Activated CD4-positive, alpha-beta T cell treated with anti-CD3 and anti-CD28 coated beads, Interleukin-2, amount 10 ng/mL, durations not matched to agents 7 days and 5 days (primary cell): ENCODE measurements around the gene HSD11B2. TPM values are rescaled to one million over a fixed set of nuclear protein-coding genes. Genes with fewer than 3 reads are reported as not detected.

Experiments used
- CTCF ChIA-PET: fragments of 350-600 bp; sonication (Branson Sonifier 250); formaldehyde crosslinking; loops from one replicate; lab custom pipeline; 2021; ENCODE audit warnings: antibody characterized with exemption; lab: Charles Lee
- POLR2A ChIA-PET: fragments of 350-600 bp; sonication (Branson Sonifier 250); formaldehyde crosslinking; loops from one replicate; lab custom pipeline; 2021; ENCODE audit warnings: antibody characterized with exemption; lab: Charles Lee
- DNase-seq: peaks from one replicate; pipeline ENCODE4 v3.0.0-alpha.2; 2020
- H3K27ac Mint-ChIP-seq: one replicate; pipeline ENCODE4 v1.8.0; 2021; ENCODE audit warnings: mild to moderate bottlenecking, moderate library complexity, mixed read lengths
- H3K27me3 Mint-ChIP-seq: one replicate; pipeline ENCODE4 v1.8.0; 2021; ENCODE audit warnings: mixed read lengths
- H3K36me3 Mint-ChIP-seq: one replicate; pipeline ENCODE4 v1.8.0; 2021; ENCODE audit warnings: low read depth, mixed read lengths
- H3K4me1 Mint-ChIP-seq: one replicate; pipeline ENCODE4 v1.8.0; 2021; ENCODE audit warnings: mixed read lengths
- H3K4me3 Mint-ChIP-seq: one replicate; pipeline ENCODE4 v1.8.0; 2021; ENCODE audit warnings: mild to moderate bottlenecking, moderate library complexity, mixed read lengths
- H3K9me3 Mint-ChIP-seq: one replicate; pipeline ENCODE4 v1.8.0; 2021; ENCODE audit warnings: mixed read lengths
- total RNA-seq, 2 experiments: library from RNA; stranded (reverse); gene quantifications; one replicate each; pipeline ENCODE4 v1.2.3, GENCODE V29; 2021

Gene HSD11B2
- not detected for total RNA-seq

DNA sequence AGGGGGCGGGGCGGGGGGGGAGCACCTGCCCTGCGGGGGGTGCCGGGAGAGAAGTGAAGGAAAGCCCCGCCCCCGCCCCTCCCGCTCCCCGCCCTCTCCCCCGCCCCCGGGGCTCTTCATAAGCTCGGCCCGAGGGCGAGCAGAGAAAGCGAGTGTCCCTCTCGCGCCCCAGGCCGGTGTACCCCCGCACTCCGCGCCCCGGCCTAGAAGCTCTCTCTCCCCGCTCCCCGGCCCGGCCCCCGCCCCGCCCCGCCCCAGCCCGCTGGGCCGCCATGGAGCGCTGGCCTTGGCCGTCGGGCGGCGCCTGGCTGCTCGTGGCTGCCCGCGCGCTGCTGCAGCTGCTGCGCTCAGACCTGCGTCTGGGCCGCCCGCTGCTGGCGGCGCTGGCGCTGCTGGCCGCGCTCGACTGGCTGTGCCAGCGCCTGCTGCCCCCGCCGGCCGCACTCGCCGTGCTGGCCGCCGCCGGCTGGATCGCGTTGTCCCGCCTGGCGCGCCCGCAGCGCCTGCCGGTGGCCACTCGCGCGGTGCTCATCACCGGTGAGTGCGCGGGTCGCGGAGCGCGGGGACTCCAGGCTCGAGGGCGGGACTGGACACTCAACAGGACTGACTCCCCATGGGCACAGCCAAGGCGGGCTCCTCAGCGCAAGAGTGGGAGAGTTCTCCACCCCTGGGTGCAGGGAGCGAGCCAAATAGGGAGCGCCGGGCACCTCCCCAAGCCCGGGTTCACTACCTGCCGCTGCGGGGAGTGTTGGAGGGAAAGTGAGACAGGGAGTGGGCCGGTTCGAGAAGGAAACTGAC, at the start of gene HSD11B2:
HSD11B2 (plus strand) TSS at position 145 of the 798 bp plus-strand sequence; CDS start at position 273, 128 bp downstream.
- ChIA-PET CTCF (interaction anchor here (0.6 to 1.0 kb wide), 3 partner anchors 10 to 186 kb away, joined by 3 to 4 read pairs (median 3); no protein-coding TSS in a partner anchor), POLR2A (no interaction called here)
- H3K36me3 Mint-ChIP-seq, result no peaks in the 10 kb centered on the region
- no peaks in the 10 kb centered on the region for H3K9me3 Mint-ChIP-seq
- H3K27me3 Mint-ChIP-seq, result peaks cover 40% of the 10 kb centered on the region
- peak; percentile 16 for DNase-seq
- H3K27ac Mint-ChIP-seq, result no peak within 1 kb of the TSS
- H3K4me1 Mint-ChIP-seq, result peaks cover 8% of the 10 kb centered on the region
- peak within 1 kb of the TSS; percentile 69 for H3K4me3 Mint-ChIP-seq

DNA sequence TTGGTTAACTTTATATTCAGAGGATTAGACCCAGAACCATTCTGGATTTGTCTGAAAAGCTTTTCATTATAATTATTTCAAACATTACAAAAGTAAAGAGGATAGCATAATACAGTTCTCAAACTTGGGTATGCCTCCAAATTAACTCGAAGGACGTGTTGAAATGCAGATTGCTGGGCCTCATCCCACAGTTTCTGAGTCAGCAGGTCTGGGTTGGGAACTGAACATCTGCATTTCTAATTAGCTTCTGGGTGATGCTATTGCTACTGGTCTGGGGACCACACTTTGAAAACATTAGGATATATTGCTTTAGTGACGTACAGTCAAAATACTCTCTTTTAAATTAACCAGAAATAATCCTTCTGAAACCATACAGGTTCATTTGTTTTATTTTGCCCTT, 47.6 kb upstream of the HSD11B2 start:
- Mint-ChIP-seq H3K4me3 (no peak overlapping the region), H3K36me3 (no peaks in the 10 kb centered on the region), H3K9me3 (no peaks in the 10 kb centered on the region), H3K27me3 (peaks cover 15% of the 10 kb centered on the region), H3K4me1 (no peaks in the 10 kb centered on the region), H3K27ac (no peak overlapping the region)
- no peak for DNase-seq
- ChIA-PET CTCF (interaction anchor here (1.3 to 1.7 kb wide), 3 partner anchors 10 to 85 kb away, joined by 3 to 4 read pairs (median 3); partner anchors contain the start of gene TPPP3), POLR2A (no interaction called here)

DNA sequence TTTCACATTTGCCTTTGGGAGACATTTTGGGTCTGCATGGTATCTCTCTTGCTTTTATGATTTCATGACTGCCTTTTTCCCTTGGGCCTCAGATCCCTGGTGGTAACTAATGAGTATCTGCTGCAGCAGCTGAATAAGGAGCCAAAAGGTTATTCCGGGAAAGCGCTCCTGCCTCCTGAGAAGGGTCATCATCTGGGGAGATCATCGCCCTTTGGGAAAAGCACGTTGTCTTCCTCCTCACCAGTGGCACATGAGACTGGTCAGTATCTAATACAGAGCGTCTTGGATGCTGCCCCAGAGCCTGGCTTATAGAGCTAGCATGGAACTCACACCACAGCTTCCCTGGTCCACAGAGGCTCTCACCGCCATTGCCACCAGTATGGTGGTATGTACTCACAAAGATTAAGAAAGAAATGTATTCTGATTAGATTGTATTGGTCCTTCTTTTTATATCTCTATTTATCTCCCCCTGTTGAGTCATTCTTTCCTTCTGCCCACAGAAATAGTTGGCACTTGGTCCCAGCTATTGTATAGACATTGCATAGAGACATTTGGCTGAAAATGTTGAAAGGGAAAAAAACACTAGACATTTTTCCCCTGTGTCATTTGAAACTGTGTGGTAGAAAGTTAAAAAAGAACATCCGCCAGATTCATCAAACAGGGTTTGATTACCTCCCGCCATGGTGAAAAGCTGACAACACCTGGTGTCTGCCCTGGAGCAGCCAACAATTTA, 46.0 kb upstream of the HSD11B2 start:
- DNase-seq, result no peak
- H3K27me3 Mint-ChIP-seq, result peaks cover 17% of the 10 kb centered on the region
- H3K4me3 Mint-ChIP-seq, result no peak overlapping the region
- H3K27ac Mint-ChIP-seq, result no peak overlapping the region
- H3K4me1 Mint-ChIP-seq, result no peaks in the 10 kb centered on the region
- no peaks in the 10 kb centered on the region for H3K36me3 Mint-ChIP-seq
- no peaks in the 10 kb centered on the region for H3K9me3 Mint-ChIP-seq
- ChIA-PET CTCF (interaction anchor here (0.7 to 1.7 kb wide), 3 partner anchors 8 to 63 kb away, joined by 3 to 4 read pairs (median 3); partner anchors contain the start of gene TPPP3), POLR2A (no interaction called here)

DNA sequence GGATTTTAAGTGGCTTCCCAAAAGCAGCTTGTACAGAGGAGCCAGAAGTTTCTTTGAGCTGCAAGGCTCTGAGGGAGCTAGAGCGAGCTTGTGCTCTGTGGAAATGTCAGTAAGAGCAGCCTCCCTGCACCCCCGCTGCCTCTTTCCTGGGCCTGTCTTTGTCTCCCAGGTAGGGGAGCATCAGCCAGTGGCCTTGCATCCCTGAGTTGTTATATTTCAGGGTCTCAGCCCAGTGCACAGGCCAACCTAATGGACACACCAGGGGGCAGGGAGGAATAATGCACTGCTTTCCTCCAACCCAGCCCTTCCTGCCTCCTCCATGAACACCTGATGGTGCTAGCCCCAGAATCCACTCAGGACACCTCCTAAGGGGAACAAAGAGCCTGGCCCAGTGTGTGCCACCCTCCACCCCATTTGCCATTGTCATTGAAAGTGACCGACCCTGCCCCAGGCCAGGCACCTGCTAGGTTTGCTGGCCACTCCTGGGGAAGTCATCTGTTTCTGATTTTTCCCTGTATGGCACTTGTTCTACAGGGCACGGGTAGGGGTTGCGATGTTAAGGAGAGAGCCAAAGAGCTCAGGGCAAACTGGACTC, 44.0 kb upstream of the HSD11B2 start:
- Mint-ChIP-seq H3K27ac (no peak overlapping the region), H3K4me1 (no peaks in the 10 kb centered on the region), H3K36me3 (no peaks in the 10 kb centered on the region), H3K4me3 (no peak overlapping the region), H3K27me3 (peaks cover 23% of the 10 kb centered on the region), H3K9me3 (no peaks in the 10 kb centered on the region)
- no peak for DNase-seq
- ChIA-PET CTCF (interaction anchor here (0.5 to 1.2 kb wide), 2 partner anchors 41 to 128 kb away, joined by 3 read pairs; no protein-coding TSS in a partner anchor), POLR2A (no interaction called here)

DNA sequence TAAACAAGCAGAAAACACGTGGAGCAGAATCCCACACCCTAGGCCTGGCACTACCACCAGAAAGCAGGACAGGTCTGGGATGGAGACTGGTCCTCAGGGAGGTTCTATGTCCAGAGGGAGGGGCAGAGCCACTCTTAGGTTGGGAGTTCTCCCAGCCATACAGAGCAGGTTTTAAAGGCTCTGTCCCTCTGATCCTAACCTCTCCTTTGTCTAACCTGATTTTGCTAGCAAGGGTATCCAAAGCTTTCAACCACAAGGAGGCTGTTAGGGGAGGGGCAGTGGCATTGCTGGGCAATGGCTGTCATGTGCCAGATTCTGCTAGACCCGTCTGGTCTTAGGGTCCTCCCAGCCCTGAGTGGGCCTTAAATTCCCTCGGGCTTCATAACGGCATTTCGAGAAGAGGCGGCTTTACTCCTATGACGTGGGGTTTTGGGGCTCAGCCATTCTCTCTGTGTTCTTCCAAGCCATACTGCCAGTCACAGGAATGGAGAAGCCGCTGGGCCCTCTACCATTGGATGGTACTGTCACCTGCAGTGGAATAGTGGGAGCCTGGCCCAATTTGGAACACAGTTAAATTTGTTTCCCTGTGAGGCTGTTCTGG, 43.3 kb upstream of the HSD11B2 start:
- no peak for DNase-seq
- ChIA-PET CTCF (interaction anchor here (0.6 to 1.2 kb wide), 3 partner anchors 40 to 127 kb away, joined by 3 to 5 read pairs (median 4); no protein-coding TSS in a partner anchor), POLR2A (no interaction called here)
- Mint-ChIP-seq H3K27ac (no peak overlapping the region), H3K36me3 (no peaks in the 10 kb centered on the region), H3K4me1 (no peaks in the 10 kb centered on the region), H3K4me3 (no peak overlapping the region), H3K9me3 (no peaks in the 10 kb centered on the region), H3K27me3 (peaks cover 29% of the 10 kb centered on the region)

DNA sequence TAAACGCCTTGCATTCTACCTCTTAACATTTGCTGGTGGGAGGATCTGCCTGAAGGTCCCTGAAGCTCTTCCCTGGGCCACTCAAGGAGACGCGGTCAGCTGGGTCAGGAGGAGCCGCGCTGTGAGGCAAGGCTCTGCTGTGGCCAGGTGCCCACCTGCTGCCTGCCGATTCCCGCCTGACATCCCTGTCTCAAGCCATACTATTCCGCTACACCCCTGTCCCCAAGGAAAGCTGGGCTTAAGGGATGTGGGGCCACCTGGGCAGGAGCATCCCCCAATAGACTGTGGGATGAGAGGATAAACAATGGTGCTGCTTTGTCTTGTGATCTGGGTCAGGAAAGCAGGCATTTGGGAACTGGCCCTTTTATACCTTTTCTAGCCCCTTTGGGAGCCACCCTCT, 42.7 kb upstream of the HSD11B2 start:
- Mint-ChIP-seq H3K4me1 (no peaks in the 10 kb centered on the region), H3K27me3 (peaks cover 34% of the 10 kb centered on the region), H3K27ac (no peak overlapping the region), H3K4me3 (no peak overlapping the region), H3K36me3 (no peaks in the 10 kb centered on the region), H3K9me3 (no peaks in the 10 kb centered on the region)
- ChIA-PET POLR2A (no interaction called here), CTCF (interaction anchor here (0.6 to 1.1 kb wide), 3 partner anchors 54 to 128 kb away, joined by 3 to 5 read pairs (median 4); no protein-coding TSS in a partner anchor)
- no peak for DNase-seq

DNA sequence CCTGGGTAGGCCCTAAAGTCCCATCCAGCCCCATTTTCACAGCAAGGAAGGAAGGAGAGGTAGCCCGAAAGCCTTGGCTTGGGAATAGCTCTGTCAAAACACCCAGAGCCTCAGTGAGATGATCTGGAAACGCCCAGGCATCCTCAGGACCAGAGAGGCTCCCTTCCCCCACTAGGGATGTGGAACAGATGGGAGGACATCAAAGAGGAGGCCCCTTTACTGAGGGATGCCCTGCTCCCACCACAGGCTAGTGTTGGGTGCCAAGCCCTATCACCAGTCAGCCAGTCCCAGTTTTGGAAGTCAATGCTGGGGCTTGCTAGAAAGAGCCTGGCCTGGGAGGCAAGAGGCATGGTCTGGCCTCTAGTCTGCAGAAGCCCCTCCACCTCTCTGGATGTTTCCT, 42.3 kb upstream of the HSD11B2 start:
- no peak for DNase-seq
- H3K27me3 Mint-ChIP-seq, result peaks cover 35% of the 10 kb centered on the region
- no peak overlapping the region for H3K27ac Mint-ChIP-seq
- no peaks in the 10 kb centered on the region for H3K9me3 Mint-ChIP-seq
- no peaks in the 10 kb centered on the region for H3K4me1 Mint-ChIP-seq
- H3K36me3 Mint-ChIP-seq, result no peaks in the 10 kb centered on the region
- CTCF ChIA-PET, result interaction anchor here (0.6 to 1.1 kb wide), 2 partner anchors 54 to 61 kb away, joined by 3 to 5 read pairs; no protein-coding TSS in a partner anchor
- no peak overlapping the region for H3K4me3 Mint-ChIP-seq
- POLR2A ChIA-PET, result no interaction called here

DNA sequence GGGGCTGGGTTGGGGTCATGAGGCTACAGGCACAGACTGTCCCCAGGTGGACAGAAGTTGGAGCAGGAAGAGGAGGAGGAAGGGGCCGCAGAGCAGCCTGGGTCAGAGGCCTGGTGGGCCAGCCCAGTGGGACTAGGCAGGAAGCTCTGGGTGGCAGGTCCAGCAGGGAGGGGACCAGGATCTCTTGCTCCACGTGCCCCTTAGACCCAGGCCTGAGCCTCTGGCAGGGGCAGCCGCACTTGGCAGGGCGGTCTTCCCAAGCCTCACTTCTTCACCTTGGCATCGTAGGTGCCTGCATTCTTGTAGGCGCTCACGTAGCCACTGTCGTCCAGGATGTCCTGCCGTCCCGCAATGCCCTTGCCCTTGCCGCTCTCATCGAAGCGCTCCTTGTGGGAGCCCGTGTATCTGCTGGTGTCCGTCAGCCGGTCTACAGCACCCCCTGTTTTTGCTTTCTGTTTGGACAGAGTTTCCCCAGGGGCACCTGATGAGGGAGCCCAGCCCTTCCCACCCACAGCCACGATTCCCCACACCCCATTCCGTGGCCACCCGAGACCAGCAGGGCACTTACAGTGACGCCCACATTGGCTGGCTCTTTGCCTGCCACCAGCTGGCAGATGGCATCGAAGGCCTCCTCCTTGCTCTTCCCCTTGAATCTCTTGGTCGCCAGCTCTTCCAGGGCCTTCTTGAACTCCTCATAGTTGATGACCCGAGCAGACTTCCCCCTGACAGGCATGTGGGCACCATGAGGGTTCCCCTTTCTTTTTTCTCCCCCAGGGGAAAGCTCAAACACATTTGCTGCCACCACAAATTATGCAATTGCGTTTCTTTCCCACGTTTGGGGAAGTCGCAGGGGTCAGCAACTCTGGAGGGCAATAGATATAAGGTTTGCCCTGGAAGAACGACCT, 40.8 kb upstream of the HSD11B2 start:
- no peak overlapping the region for H3K4me3 Mint-ChIP-seq
- peaks cover 3% of the 10 kb centered on the region for H3K4me1 Mint-ChIP-seq
- no peak for DNase-seq
- ChIA-PET CTCF (interaction anchor here (1.5 to 1.6 kb wide), 2 partner anchors 10 to 124 kb away, joined by 3 read pairs; no protein-coding TSS in a partner anchor), POLR2A (no interaction called here)
- H3K9me3 Mint-ChIP-seq, result no peaks in the 10 kb centered on the region
- H3K27me3 Mint-ChIP-seq, result peaks cover 43% of the 10 kb centered on the region
- no peaks in the 10 kb centered on the region for H3K36me3 Mint-ChIP-seq
- peak overlapping the region; percentile 31 for H3K27ac Mint-ChIP-seq

DNA sequence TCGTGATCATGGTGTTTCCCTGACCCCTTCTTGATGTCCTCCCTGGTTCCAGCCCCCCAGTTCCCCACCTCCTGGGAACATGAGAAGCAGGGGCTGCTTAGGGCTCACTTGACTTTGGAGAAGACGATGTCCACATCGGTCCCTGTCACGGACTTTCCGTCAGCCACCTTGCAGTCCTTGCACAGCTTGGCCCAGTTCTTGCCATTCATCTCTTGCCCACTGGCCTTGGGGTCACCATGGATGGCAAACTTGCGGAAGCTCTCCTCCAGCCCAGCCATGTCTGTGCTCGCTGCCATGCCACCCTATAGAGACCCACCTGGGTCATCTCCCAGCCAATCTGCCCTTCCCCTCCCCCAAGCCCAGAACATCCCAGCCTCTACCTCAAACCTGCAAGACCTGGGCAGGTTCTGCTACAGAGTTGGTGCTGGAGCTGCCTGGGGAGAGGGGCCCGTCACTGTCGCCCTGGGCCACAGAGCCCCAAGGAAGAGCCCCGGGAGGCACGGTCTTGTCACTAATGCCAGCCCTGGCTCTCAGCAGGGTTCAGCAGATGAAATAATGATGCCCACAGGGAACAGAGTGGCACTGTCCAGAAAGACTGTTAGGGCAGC, 40.0 kb upstream of the HSD11B2 start:
- H3K4me3 Mint-ChIP-seq, result no peak overlapping the region
- ChIA-PET CTCF (interaction anchor here (1.5 to 1.6 kb wide), 2 partner anchors 9 to 125 kb away, joined by 3 read pairs; no protein-coding TSS in a partner anchor), POLR2A (interaction anchor here (0.9 kb wide), 1 partner anchor 90 kb away, joined by 3 read pairs; no protein-coding TSS in a partner anchor)
- no peak overlapping the region for H3K27ac Mint-ChIP-seq
- peaks cover 3% of the 10 kb centered on the region for H3K4me1 Mint-ChIP-seq
- peaks cover 44% of the 10 kb centered on the region for H3K27me3 Mint-ChIP-seq
- no peaks in the 10 kb centered on the region for H3K9me3 Mint-ChIP-seq
- H3K36me3 Mint-ChIP-seq, result no peaks in the 10 kb centered on the region
- no peak for DNase-seq

DNA sequence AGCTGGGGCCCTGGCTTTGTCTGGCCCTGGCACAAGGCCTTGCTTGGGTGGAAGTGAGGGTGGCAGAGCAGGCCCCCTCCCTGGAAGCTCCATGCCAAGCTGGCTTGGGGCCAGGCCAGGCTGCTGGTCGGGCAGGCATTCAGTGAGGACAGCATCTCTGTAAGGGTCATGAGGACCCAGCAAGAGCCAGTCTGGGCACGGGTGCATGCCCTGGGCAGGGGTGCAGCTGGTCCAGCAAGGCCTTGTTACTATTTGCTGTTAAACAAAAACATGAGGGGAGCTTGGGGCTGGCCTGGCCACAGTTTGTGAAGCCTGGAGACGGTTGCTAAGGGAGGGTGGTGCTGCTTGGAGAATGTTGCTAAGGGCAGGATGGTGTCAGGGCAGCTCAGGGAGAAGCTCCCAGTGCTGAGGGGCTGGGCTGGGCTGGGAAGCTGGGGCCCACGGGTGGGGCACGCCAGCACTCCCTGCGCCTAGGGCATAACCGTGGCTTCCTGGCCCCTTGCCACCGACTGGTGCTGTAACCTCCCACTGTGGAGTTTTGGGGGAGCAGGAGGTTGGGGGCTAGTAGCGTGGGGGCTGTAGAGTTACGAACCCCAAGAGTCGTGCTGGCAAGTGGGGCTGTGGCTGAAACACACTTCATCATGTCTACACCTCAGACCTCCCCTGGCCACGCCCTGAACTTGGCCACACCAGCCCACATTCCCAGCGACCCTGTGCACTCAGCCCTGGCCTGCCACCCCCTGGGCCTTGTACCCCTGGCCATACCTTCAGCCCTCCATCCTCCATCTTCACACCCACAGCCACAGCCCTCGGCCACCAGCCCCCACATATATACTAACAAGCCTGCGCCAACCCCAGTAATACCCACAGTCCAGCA, 39.3 kb upstream of the HSD11B2 start:
- no peak for DNase-seq
- peaks cover 3% of the 10 kb centered on the region for H3K4me1 Mint-ChIP-seq
- H3K4me3 Mint-ChIP-seq, result no peak overlapping the region
- H3K9me3 Mint-ChIP-seq, result no peaks in the 10 kb centered on the region
- no peaks in the 10 kb centered on the region for H3K36me3 Mint-ChIP-seq
- ChIA-PET CTCF (interaction anchor here (1.5 to 2.6 kb wide), 2 partner anchors 11 to 125 kb away, joined by 3 to 9 read pairs; no protein-coding TSS in a partner anchor), POLR2A (interaction anchor here (0.9 kb wide), 1 partner anchor 90 kb away, joined by 3 read pairs; no protein-coding TSS in a partner anchor)
- H3K27ac Mint-ChIP-seq, result no peak overlapping the region
- peaks cover 40% of the 10 kb centered on the region for H3K27me3 Mint-ChIP-seq
